Occipital lobe (tissue), 2 donors: ENCODE results near the gene MGP. TPM values are rescaled to one million over a fixed set of nuclear protein-coding genes. Genes with fewer than 3 reads are reported as not detected.

Source experiments
- DNase-seq: peaks from one replicate; lab custom pipeline; 2025; lab: John Stamatoyannopoulos, UW
- total RNA-seq: library from RNA; depleted of rRNA; stranded (reverse); fragments of >200 nt; gene quantifications from one replicate; pipeline ENCODE4 v1.2.3, GENCODE V29; 2014

The MGP gene
- total RNA-seq, 1 donor from 2014 or later = 3.9 TPM

DNA sequence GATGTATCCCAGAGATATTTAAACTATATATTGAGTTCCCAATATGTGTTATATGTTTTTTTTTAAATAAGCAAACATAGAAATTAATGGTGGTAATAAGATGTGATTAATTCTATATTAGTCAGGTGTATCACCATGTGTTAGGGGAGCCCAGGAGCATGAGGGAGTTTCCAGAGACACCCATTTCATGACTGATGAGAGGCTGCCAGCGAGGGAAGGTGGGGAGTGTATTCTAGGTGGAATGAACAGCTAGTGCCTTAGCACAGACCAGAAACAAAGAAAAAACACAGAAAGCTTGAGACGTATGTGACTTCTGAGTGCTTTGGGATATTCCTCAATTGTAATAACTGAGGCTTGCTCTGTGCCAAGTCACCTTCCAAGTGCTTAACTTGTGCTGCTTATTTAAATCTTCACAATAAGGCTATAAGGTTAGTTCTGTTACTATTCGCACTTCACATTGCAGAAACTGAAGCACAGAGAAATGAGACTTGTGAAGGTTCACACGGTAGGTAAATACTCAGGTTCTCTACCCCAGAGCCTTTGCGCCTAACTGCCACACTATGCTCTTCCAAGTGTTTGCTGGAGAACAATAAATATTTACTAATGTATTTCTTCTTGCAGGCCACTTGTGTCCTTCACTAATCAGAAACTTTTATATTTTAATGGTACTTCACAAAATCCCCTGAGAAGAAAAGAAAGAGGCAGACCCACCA lies 17.9 kb upstream of the MGP start:
- DNase-seq = no peak

DNA sequence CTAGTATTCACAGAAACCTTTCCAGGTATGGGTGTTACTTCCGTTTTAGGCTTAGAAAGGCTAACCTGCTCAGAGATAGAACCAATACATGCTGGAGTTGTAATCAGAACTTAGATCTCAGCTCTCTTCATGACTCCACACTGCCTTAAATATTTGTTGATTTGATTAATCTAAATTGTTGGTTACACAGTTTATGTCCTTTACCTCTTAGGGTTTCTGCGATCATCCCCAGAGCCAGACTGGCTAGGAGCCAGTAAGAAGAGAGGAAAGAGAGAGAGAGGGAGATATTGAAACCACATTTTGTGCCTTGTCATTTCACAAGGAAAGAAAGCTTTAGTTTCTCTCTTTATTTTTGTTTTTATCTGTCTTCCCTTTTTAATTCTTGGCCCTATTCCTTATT lies 16.8 kb upstream of the MGP start:
- DNase-seq = no peak

DNA sequence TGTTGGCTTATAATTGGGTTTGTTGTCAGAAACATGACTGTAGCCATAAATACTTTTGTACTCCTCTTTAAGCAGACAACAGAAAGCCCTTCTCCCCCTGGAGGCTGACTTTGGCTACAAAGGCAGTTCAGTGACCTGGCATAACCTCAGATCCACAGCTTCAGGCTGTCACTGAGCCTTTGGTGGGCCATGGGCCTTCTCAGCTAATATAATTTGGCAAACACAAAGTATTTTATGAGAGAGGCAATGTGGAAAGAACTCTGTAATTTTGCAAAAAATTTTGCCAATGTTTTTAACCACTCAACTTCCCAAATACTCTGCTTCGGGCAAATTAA lies 15.5 kb upstream of the MGP start:
- no peak for DNase-seq

DNA sequence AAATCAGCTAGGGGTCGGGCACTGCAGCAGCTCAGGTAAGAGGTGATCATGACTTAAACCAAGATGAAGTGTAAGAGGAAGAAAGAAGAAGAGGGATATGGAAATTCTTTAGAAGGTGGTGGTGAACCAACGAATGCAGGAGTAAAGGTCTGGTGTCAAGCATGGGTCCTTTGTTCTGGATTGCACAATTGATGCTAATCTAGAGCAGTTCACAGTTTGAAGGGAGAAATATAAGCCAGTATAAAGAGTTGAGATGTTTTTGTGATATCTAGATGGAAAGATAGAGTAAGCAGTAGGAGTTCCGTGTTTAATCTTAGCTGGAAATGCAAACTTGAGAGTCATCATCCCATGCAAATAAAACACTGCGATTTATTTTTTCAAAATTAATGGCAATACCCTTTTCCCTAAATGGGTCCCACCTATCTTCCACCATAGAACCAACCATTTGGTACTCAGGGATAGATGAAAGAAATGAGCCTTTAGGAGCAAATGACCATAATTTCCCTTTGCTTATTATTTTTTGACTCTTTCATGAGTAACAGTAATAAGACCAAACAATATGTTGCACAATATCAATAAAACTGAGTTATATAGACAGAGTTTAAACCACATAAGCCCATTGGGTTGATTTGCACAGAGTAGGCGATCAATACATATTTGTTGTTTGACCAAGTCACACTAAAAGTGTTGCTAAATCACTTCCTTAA lies 15.0 kb upstream of the MGP start:
- DNase-seq = no peak

DNA sequence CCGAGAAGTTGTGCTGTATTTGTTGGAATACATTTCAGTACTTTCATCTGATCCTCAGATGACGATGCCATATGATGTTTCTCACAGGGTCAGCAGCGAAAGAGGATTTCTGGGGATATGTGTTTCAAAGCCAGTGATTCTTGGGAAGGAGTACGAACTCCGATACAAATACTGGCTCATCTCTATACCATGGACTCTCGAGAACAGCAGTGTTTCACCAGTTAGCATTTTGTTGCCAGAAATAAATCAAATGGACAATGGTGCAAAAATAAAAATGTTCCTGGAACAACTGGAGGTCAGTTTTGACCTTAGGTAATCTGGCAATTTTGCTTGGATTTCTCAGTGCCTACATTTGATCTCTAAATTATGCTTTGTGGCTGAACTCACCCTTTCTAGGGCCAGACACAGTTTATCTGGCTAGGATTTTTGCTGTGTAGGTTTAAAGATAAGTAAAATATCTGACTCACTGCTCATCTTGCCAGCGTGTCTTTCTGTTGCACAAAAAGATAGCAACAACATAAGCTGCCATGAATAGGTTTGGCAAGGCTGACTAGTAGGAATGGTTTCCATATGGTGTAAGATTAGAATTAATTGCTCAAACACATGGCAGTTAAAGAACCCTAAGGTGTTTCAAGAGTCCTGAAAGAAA lies 11.0 kb upstream of the MGP start:
- no peak for DNase-seq

DNA sequence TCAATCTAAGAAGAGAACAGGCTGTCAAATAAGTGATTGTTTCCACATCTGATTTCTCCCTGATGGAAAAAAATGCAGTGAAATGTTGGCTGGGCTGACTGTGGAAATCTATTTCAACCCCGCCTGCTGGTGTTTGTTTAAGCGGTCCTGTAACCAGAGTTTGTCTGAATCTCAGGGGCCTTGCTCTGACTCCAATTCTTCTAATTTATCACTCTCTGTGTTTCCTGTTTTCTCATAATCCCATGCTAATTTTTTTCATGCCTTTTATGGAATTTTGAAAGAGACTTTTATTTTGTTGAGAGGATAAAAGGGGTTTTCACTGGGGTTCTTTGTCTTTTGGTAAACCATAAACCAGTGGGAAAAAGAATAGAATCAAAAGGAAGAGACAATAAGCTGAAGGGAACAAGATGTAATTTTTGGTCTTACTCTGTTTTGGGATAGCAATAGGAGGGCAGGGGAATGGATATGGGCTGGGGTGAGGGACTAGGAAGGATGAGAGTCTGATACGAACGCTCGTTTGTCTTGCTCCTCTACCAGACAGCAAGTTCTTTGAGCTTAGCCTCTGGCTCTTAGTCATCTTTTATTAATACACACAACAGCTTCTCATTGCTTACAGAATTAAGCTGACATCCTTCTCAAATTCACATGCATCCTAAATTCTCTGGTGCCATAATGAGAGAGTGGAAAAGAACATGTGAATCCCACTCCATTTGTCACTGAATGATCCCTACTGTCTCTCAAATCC lies 8.0 kb upstream of the MGP start:
- DNase-seq = no peak

DNA sequence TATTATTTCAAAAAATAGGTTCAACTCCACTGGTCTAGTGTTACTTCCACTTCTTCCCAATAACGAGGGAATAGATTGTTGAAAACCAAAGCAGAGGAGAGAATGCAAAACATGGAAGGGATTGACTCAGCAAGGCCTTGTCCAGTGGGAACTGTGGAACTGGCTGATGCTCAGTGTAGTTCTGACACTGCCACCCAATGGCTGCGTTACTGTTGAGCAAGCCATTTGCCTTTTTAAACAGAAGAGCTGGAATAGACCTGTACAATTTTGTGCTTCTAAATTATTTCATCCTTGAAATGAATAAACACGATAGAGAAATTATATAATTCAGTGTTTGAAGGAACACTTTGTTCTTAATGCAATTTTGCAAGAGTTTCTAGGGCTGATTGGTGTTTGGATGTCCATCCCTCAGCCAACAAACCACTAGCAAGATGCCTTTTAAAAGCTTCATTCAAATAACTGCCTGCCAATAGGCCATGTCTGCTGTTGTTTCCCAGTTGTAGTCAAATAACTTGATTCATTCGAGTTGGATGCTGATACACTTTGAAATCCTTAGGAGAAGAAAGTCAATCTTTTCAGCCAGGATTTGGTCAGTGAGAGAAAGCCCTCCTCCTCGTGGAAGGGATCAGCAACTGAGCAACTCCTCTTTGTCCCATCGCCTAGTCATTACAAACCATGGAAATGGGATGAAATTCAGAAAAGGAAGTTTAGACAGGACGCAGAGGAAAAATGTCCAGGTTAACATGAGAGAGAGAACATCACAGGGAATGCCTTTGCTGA lies 7.3 kb upstream of the MGP start:
- DNase-seq = no peak

DNA sequence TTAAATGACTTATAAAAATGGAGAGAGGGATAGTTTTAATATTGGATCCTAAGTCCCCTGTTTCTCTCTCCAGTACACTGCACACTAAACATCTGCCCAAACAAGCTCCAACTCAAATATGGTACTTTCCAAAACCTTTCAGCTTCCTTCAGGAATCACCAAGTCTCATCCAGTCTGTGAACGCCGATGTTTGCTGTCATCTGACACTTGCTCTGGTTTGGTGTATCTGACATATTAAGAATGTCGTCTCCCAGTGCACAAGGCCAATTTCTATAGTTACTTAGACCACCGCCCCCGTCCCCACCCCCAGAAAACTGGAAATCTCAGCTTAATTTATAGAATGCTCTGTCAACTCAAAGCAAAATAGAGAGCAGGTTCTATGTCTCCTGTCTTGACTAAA lies 5.0 kb upstream of the MGP start:
- no peak for DNase-seq

DNA sequence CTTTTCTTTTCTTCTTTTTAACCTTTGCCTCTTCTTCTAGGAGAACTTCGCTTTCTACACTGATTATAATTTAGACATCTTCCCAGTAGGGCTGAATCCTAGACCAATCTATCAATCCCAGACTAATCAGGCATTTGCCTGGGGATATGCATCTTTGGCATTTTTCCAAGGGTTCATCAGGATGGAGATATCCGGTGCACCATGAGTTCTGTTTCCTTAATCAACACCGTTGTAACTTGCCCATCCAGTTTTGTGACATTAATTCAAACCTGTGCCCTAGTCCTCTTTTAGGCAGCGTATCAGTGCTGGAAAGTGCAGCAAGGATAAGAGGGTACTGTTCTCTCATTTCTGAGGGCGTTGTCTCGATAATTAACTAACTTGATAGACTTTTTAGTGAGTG lies 617 bp upstream of the MGP start:
- no peak for DNase-seq

DNA sequence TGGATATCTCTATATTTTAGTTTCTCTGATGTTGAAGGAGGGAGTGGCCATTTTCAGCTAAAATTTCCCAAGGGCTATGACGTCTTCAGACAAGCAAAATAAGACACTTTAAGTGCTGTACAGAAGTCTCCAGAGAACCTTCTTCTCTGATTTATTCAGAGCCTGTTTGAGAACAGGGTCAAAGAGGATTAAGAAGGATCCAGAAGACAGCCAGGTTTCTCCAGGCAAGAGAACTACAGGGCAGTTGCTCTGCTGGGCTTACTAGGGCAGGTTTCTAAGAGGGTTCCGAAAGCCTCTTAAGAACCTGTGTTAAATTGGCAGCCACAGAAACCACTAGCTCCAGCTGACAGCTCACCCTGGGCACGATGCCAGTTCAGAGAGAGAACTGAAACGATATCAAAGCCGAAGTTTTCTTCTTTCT lies 1.2 kb downstream of the MGP start:
- peak; percentile 29 for DNase-seq

DNA sequence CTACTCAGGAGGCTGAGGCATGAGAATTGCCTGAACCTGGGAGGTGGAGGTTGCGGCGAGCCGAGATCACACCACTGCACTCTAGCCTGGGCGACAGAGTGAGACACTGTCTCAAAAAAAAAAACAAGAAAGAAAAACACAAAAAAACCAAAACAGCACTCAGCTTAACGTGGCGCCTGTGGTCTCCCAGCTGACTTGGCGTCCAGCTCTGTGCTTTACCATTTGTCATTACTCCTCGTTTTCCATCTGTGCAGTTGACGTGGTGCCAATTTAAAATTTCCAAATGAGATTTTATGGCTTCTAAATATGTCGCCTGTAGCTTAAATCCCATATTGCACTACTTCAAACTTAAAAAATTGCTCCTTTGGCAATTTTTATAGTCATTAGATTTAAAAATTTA lies 2.0 kb downstream of the MGP start:
- DNase-seq = no peak

DNA sequence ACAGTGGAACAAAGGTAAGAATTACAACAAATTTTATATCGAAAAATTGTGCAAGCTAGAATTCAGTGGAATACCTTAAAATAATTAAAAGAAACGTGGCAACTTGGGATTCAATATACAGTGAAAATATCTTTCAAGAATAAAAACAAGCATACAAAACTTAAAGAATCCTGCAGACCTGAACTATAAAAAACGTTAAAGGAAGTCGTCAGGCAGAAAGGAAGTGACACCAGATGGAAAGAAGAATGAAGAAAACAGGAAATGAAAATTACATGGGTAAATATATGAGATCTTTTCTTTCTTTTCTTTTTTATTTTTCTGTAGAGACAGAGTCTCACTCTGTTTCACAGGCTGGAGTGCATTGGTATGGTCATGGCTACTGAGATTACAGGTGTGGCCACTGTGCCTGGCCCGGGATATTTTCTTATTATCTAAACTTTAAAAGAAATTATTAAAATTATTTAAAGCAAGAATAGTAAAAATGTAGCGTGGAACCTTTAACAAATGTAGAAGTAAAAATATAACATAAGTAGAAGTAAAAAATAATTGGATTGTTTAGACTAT lies 4.7 kb downstream of the MGP start:
- DNase-seq = no peak

DNA sequence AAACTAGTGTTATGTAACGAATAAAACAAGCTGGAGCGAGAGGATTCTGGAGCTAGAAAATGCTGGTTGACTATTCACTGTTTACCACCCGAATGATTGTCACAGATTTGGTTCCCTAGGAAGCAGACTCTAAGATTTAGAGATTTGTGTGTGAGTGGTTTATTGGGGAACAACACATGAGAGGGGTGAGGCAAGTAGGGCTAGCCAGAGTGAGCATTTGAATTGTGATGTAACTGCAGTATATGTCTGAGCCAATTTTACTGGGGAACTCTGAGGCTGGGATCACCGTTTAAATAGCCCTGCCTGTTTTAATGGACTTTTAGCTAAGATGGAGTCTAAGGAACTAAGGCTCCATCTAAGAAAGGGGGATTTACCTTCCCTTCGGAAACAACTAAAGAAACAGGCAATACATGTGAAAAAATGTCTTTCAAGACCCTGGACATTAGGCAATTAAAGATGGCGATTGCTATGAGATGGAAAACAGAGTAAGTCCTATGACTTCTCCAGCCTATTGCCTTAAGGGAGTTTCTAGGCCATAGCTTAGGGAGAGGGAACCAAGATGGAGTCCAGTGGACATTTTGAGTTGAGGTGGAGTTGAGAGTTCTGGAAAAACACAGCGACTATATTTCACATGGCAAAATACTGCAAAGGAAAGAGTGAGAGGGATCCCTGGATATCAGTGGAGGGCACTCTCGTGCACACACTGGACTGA lies 6.3 kb downstream of the MGP start:
- no peak for DNase-seq

DNA sequence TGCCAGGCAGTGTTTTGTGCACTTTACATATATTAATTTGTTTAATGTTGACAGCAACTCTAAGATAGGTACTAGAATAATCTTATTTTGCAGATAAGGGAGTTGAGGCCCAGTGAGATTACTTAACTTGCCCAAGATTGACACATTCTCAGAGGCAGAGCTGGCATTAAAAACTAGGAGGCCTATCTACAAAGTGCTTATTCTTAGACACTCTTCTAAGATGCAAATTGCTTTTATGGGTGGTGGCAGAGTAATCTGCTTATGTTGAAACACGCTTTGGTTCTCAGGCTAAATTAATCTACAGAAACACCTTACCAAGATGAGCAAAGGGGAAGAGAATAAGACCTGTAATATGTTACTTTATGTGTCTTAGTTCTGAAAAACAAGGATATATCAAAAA lies 7.2 kb downstream of the MGP start:
- no peak for DNase-seq

DNA sequence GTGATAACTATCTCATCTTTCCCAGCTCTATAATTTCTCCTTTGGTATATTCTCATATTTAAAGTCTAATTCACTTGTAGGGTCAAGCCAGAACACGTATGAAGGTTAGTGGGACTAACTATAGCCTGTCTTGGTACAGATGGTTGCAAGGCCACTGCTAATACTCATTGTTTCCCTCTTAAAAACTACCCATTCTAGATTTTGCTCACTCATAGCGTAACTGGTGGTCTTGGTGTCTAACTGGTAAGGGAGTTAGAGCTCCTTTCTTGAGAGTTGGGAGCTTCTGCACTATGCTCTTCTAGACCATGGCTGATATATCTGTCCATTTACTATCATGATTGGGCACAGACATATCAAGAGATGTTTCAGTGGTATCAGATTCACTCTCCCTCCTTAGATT lies 8.8 kb downstream of the MGP start:
- no peak for DNase-seq

DNA sequence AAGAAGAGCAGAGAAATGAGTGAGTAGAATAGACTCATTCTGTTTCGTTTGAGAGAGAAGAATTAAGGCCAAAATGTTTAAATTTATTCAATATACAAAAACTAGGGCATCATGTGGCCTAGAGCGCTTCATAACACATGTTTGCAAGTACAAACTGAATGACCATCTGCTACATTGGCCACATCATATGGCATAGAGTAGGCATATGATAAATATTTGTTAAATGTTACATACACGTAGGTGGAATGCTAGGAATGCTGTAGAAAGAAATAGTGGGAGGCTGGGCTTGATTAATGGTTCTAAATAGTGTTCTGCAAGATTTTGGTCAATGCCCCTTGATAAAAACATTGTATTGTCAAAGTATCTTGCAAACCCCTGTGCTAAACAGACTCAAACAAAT lies 10.8 kb downstream of the MGP start:
- no peak for DNase-seq

DNA sequence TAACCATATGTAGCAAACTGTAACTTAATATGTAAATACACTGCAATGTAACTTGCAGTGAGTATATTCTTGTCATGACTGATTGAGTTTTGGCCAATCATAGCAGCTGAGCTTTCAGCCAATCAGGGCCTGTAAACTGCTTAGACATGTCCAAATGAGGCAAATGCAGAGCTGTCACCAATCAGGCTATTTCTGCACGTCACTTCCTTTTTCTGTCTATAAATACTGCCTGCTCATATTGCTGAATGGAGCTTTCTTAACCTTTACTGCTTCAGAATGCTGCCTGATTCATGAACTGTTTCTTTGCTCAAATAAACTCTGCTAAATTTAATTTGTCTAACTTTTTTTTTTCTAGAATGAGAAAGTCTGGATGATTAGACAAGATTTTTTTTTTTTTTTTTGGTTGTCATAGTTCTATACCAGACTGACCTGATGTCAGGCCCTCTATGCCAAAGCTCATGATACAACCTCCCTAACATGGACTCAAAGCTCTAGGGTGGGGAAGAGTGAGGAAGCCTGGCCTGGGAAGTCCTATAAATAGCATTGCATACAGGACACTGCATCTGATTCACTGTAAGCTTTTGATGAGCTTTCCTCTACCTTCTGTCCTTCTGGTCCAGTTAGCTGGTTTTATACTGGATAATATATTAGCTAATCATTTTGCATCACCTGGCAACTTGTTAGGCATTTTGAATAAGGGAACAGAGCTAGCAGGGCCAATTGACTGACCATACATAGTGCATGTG lies 12.0 kb downstream of the MGP start:
- DNase-seq = no peak

DNA sequence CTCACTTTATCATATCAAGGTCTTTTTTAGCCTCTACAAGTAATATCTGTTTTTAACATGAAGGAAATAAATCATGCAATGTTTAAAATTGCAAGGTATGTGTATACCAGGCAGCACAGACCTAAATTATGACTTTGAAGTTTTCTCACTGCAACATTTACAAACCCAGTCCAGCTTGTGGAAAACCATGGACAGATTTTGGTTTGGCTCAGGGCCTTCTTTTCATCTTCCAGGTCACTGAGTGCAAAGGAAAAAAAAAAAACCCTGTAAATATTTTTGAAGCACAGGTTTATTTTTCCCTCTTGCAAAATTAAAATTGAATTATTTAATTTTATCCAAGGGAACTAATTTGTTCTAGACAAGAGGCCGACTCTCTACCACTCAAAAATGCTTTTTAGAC lies 13.8 kb downstream of the MGP start:
- DNase-seq = no peak

DNA sequence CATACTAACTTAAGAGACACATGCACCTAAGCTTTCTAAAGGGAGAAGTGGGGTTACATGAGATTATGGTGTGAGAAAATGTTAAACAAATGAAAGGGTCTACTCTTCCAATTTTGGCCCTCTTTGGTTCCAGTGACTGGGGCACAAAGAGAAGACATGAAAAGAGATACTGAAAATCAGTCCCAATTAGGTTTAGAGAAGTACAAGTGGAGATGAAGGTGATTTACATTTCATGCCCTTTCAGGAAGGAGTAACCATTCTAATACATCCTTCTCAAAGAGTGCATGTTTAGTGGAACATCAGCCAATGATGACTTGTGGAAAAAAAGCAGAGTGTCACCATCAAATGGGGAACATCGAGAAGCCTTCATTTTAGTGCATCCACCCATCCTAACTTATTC lies 14.4 kb downstream of the MGP start:
- DNase-seq = no peak
